ENCODE data around the gene GATB. TPM values are rescaled to one million over a fixed set of nuclear protein-coding genes. Genes with fewer than 3 reads are reported as not detected.

GATB gene
- total and polyA plus RNA-seq, 5 donors from 2014 or later, result 7.9 to 13.3 (median 11.7) TPM

- Mint-ChIP-seq H3K27ac (no peak overlapping the region), H3K9me3 (peaks cover 0 to 2% (median 0%) of the 10 kb centered on the region in 7 donors), H3K4me1 (peaks cover 0 to 5% (median 0%) of the 10 kb centered on the region in 4 donors), H3K4me3 (no peak overlapping the region), H3K36me3 (no peaks in the 10 kb centered on the region), H3K27me3 (no peaks in the 10 kb centered on the region)
- no peaks in the 10 kb centered on the region for H3K36me3 ChIP-seq (ENCODE audit: control insufficient read depth, insufficient read depth, low read length)
- H3K27ac ChIP-seq (ENCODE audit: insufficient read depth, low read length, poor library complexity, severe bottlenecking), result no peak overlapping the region
- H3K27me3 ChIP-seq (ENCODE audit: control insufficient read depth, insufficient read depth, low read length), result peaks cover 3% of the 10 kb centered on the region
- no peaks in the 10 kb centered on the region for H3K4me1 ChIP-seq (ENCODE audit: control insufficient read depth, insufficient read depth, low read length, poor library complexity, severe bottlenecking)
- DNase-seq (no peak), ATAC-seq (ENCODE audit: low read depth in 2 of 2) (no peak)
- no peak overlapping the region for H3K4me3 ChIP-seq (ENCODE audit: low read depth, low read length)
- no peaks in the 10 kb centered on the region for H3K9me3 ChIP-seq (ENCODE audit: control insufficient read depth in 2 of 2, low read length in 2 of 2)
These were observed 36.3 kb upstream of the GATB start for GRCh38 chr4:151797131-151797530.

GRCh38 chr4:151796106-151796505, 35.3 kb upstream of the GATB start:
- no peaks in the 10 kb centered on the region for H3K36me3 Mint-ChIP-seq
- ATAC-seq (ENCODE audit: low read depth in 2 of 2), result no peak
- H3K27ac Mint-ChIP-seq, result no peak overlapping the region
- no peak overlapping the region for H3K4me3 Mint-ChIP-seq
- H3K27me3 ChIP-seq (ENCODE audit: control insufficient read depth, insufficient read depth, low read length), result peaks cover 5% of the 10 kb centered on the region
- H3K4me1 Mint-ChIP-seq, result no peaks in the 10 kb centered on the region
- no peak for DNase-seq
- no peak overlapping the region for H3K27ac ChIP-seq (ENCODE audit: insufficient read depth, low read length, poor library complexity, severe bottlenecking)
- peaks cover 0 to 2% (median 0%) of the 10 kb centered on the region in 7 donors for H3K9me3 Mint-ChIP-seq
- H3K4me3 ChIP-seq (ENCODE audit: low read depth, low read length), result no peak overlapping the region
- H3K4me1 ChIP-seq (ENCODE audit: control insufficient read depth, insufficient read depth, low read length, poor library complexity, severe bottlenecking), result no peaks in the 10 kb centered on the region
- H3K9me3 ChIP-seq (ENCODE audit: control insufficient read depth in 2 of 2, low read length in 2 of 2), result no peaks in the 10 kb centered on the region
- H3K36me3 ChIP-seq (ENCODE audit: control insufficient read depth, insufficient read depth, low read length), result no peaks in the 10 kb centered on the region
- H3K27me3 Mint-ChIP-seq, result no peaks in the 10 kb centered on the region

DNA sequence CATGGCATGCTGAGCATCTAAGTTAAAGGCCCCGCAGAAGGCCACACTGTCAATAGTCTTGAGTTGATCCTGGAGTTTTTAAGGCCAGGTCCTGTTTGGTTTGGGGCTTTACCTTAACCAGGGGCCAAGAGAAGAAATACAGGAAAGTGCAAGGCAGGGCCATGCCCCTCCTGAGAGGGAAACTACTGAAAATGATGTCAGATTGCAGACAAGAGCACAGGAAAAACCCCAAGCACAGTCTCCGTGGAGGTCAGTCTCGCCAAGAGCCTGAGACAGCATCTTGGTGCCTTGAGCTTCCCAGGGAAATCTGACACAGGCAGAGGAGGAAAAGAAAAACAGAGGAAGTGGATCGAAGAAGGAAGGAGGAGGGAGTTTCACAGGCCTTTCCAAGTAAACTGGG, 32.2 kb upstream of the GATB start:
- ATAC-seq (ENCODE audit: low read depth in 2 of 2), result no peak
- H3K4me1 Mint-ChIP-seq, result no peaks in the 10 kb centered on the region

GRCh38 chr4:151792530-151792929, 31.7 kb upstream of the GATB start:
- no peaks in the 10 kb centered on the region for H3K9me3 Mint-ChIP-seq
- Histone ChIP-seq H3K27ac (ENCODE audit: insufficient read depth, low read length, poor library complexity, severe bottlenecking) (no peak overlapping the region), H3K4me3 (ENCODE audit: low read depth, low read length) (no peak overlapping the region), H3K36me3 (ENCODE audit: control insufficient read depth, insufficient read depth, low read length) (no peaks in the 10 kb centered on the region), H3K27me3 (ENCODE audit: control insufficient read depth, insufficient read depth, low read length) (peaks cover 10% of the 10 kb centered on the region), H3K9me3 (ENCODE audit: control insufficient read depth in 2 of 2, low read length in 2 of 2) (no peaks in the 10 kb centered on the region), H3K4me1 (ENCODE audit: control insufficient read depth, insufficient read depth, low read length, poor library complexity, severe bottlenecking) (no peaks in the 10 kb centered on the region)
- no peak for DNase-seq
- no peak overlapping the region for H3K27ac Mint-ChIP-seq
- H3K36me3 Mint-ChIP-seq, result no peaks in the 10 kb centered on the region
- H3K27me3 Mint-ChIP-seq, result peaks cover 9% of the 10 kb centered on the region
- no peak overlapping the region for H3K4me3 Mint-ChIP-seq
- ATAC-seq (ENCODE audit: low read depth in 2 of 2), result no peak
- H3K4me1 Mint-ChIP-seq, result no peaks in the 10 kb centered on the region

More for the DNA sequence above, 32.2 kb upstream of the GATB start:
- Mint-ChIP-seq H3K27ac (no peak overlapping the region), H3K9me3 (no peaks in the 10 kb centered on the region), H3K27me3 (peaks cover 9% of the 10 kb centered on the region), H3K36me3 (no peaks in the 10 kb centered on the region), H3K4me3 (no peak overlapping the region)
- no peak for DNase-seq
- Histone ChIP-seq H3K4me1 (ENCODE audit: control insufficient read depth, insufficient read depth, low read length, poor library complexity, severe bottlenecking) (no peaks in the 10 kb centered on the region), H3K9me3 (ENCODE audit: control insufficient read depth in 2 of 2, low read length in 2 of 2) (no peaks in the 10 kb centered on the region), H3K27ac (ENCODE audit: insufficient read depth, low read length, poor library complexity, severe bottlenecking) (no peak overlapping the region), H3K27me3 (ENCODE audit: control insufficient read depth, insufficient read depth, low read length) (peaks cover 10% of the 10 kb centered on the region), H3K36me3 (ENCODE audit: control insufficient read depth, insufficient read depth, low read length) (no peaks in the 10 kb centered on the region), H3K4me3 (ENCODE audit: low read depth, low read length) (no peak overlapping the region)

- no peak overlapping the region for H3K27ac ChIP-seq (ENCODE audit: insufficient read depth, low read length, poor library complexity, severe bottlenecking)
- peaks cover 9% of the 10 kb centered on the region for H3K27me3 Mint-ChIP-seq
These were observed 27.2 kb upstream of the GATB start for GRCh38 chr4:151788021-151788420.

DNA sequence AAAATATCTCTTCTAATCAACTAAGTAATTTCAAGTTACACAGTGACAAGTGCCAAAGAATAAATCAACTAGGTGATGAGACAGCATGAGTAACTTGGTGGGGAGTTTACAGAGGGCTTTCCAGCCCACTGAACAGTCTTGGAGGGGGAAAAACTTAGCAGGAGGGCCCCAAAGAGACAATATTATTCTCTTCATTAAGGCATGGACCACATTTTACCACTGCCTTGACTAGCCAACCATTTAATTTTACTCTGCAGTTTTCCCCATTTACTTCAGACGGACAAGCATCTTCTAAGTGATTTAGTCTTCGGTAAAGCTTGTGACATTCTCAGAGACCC, 25.3 kb upstream of the GATB start:
- DNase-seq, result no peak
- Mint-ChIP-seq H3K4me3 (no peak overlapping the region), H3K27me3 (peaks cover 20% of the 10 kb centered on the region), H3K4me1 (peaks cover 0 to 9% (median 1%) of the 10 kb centered on the region in 4 donors), H3K27ac (no peak overlapping the region), H3K9me3 (peaks cover 0 to 3% (median 0%) of the 10 kb centered on the region in 7 donors), H3K36me3 (no peaks in the 10 kb centered on the region)
- Histone ChIP-seq H3K4me1 (ENCODE audit: control insufficient read depth, insufficient read depth, low read length, poor library complexity, severe bottlenecking) (no peaks in the 10 kb centered on the region), H3K27me3 (ENCODE audit: control insufficient read depth, insufficient read depth, low read length) (peaks cover 19% of the 10 kb centered on the region), H3K27ac (ENCODE audit: insufficient read depth, low read length, poor library complexity, severe bottlenecking) (no peak overlapping the region), H3K36me3 (ENCODE audit: control insufficient read depth, insufficient read depth, low read length) (no peaks in the 10 kb centered on the region), H3K4me3 (ENCODE audit: low read depth, low read length) (no peak overlapping the region), H3K9me3 (ENCODE audit: control insufficient read depth in 2 of 2, low read length in 2 of 2) (no peaks in the 10 kb centered on the region)
- ATAC-seq (ENCODE audit: low read depth in 2 of 2), result no peak

More at GRCh38 chr4:151788021-151788420, 27.2 kb upstream of the GATB start:
- Histone ChIP-seq H3K27me3 (ENCODE audit: control insufficient read depth, insufficient read depth, low read length) (peaks cover 17% of the 10 kb centered on the region), H3K4me1 (ENCODE audit: control insufficient read depth, insufficient read depth, low read length, poor library complexity, severe bottlenecking) (no peaks in the 10 kb centered on the region), H3K4me3 (ENCODE audit: low read depth, low read length) (no peak overlapping the region), H3K9me3 (ENCODE audit: control insufficient read depth in 2 of 2, low read length in 2 of 2) (no peaks in the 10 kb centered on the region), H3K36me3 (ENCODE audit: control insufficient read depth, insufficient read depth, low read length) (no peaks in the 10 kb centered on the region)
- peaks cover 0 to 3% (median 0%) of the 10 kb centered on the region in 7 donors for H3K9me3 Mint-ChIP-seq
- DNase-seq, result no peak
- H3K36me3 Mint-ChIP-seq, result no peaks in the 10 kb centered on the region
- no peak overlapping the region for H3K27ac Mint-ChIP-seq
- ATAC-seq (ENCODE audit: low read depth in 2 of 2), result no peak
- no peaks in the 10 kb centered on the region for H3K4me1 Mint-ChIP-seq
- H3K4me3 Mint-ChIP-seq, result no peak overlapping the region

GRCh38 chr4:151785484-151786157, 24.8 kb upstream of the GATB start:
- no peak overlapping the region for H3K4me3 ChIP-seq (ENCODE audit: low read depth, low read length)
- ATAC-seq (ENCODE audit: low read depth in 2 of 2) (no peak), DNase-seq (no peak)
- H3K9me3 ChIP-seq (ENCODE audit: control insufficient read depth in 2 of 2, low read length in 2 of 2), result no peaks in the 10 kb centered on the region
- H3K27me3 Mint-ChIP-seq, result peaks cover 20% of the 10 kb centered on the region
- H3K4me3 Mint-ChIP-seq, result no peak overlapping the region
- H3K27me3 ChIP-seq (ENCODE audit: control insufficient read depth, insufficient read depth, low read length), result peaks cover 21% of the 10 kb centered on the region
- H3K4me1 Mint-ChIP-seq, result peaks cover 0 to 9% (median 1%) of the 10 kb centered on the region in 4 donors
- H3K27ac ChIP-seq (ENCODE audit: insufficient read depth, low read length, poor library complexity, severe bottlenecking), result no peak overlapping the region
- peaks cover 0 to 3% (median 0%) of the 10 kb centered on the region in 7 donors for H3K9me3 Mint-ChIP-seq
- H3K36me3 Mint-ChIP-seq, result no peaks in the 10 kb centered on the region
- no peaks in the 10 kb centered on the region for H3K4me1 ChIP-seq (ENCODE audit: control insufficient read depth, insufficient read depth, low read length, poor library complexity, severe bottlenecking)
- no peak overlapping the region for H3K27ac Mint-ChIP-seq
- no peaks in the 10 kb centered on the region for H3K36me3 ChIP-seq (ENCODE audit: control insufficient read depth, insufficient read depth, low read length)

- no peak overlapping the region for H3K27ac ChIP-seq (ENCODE audit: insufficient read depth, low read length, poor library complexity, severe bottlenecking)
- no peaks in the 10 kb centered on the region for H3K36me3 ChIP-seq (ENCODE audit: control insufficient read depth, insufficient read depth, low read length)
- Mint-ChIP-seq H3K4me3 (no peak overlapping the region), H3K36me3 (no peaks in the 10 kb centered on the region), H3K27ac (no peak overlapping the region), H3K4me1 (peaks cover 0 to 9% (median 1%) of the 10 kb centered on the region in 4 donors), H3K27me3 (peaks cover 20% of the 10 kb centered on the region), H3K9me3 (peaks cover 0 to 3% (median 0%) of the 10 kb centered on the region in 7 donors)
- ATAC-seq (ENCODE audit: low read depth in 2 of 2) (no peak), DNase-seq (no peak)
- H3K27me3 ChIP-seq (ENCODE audit: control insufficient read depth, insufficient read depth, low read length), result peaks cover 25% of the 10 kb centered on the region
- H3K4me1 ChIP-seq (ENCODE audit: control insufficient read depth, insufficient read depth, low read length, poor library complexity, severe bottlenecking), result no peaks in the 10 kb centered on the region
- no peak overlapping the region for H3K4me3 ChIP-seq (ENCODE audit: low read depth, low read length)
- no peaks in the 10 kb centered on the region for H3K9me3 ChIP-seq (ENCODE audit: control insufficient read depth in 2 of 2, low read length in 2 of 2)
These were observed 23.9 kb upstream of the GATB start for GRCh38 chr4:151784706-151785105.

Measured in CD4-positive, CD25-positive, alpha-beta regulatory T cell (primary cell).